Ureter (tissue), 1 donor: ENCODE measurements around the gene POLR2B. TPM values are rescaled to one million over a fixed set of nuclear protein-coding genes. Genes with fewer than 3 reads are reported as not detected.
A peak's percentile ranks its signal among the peaks of the same experiment; 100 is the strongest.
"Not testable (repeated sequence)": the region's sequence is repeated elsewhere in the genome, so short reads cannot be mapped to it uniquely, and the experiment has no call there.

Experiments
- DNase-seq: peaks from one replicate; pipeline ENCODE4 v3.0.0-alpha.2; 2020; ENCODE audit warnings: low spot score
- total RNA-seq: library from RNA; stranded (reverse); gene quantifications from one replicate; pipeline ENCODE4 v1.2.4, GENCODE V29; 2023
- donor health status: DM: yes; HTN: yes; CAD: no.

POLR2B gene
- total RNA-seq, 1 donor from 2014 or later: 84.2 TPM

GRCh38 chr4:57053508-57053907 is 74.8 kb downstream of the POLR2B start:
- DNase-seq: no peak

GRCh38 chr4:57055886-57056285 is 77.2 kb downstream of the POLR2B start:
- DNase-seq: no peak

GRCh38 chr4:57059890-57060716 is 81.4 kb downstream of the POLR2B start:
- DNase-seq: no peak

- not testable (repeated sequence) for DNase-seq
Measured at GRCh38 chr4:57060717-57061067, 82.0 kb downstream of the POLR2B start.

- DNase-seq: no peak
Measured at GRCh38 chr4:57061395-57061794, 82.7 kb downstream of the POLR2B start.

GRCh38 chr4:57063518-57063917 is 84.8 kb downstream of the POLR2B start:
- no peak for DNase-seq

- no peak for DNase-seq
Measured at GRCh38 chr4:57064120-57064519, 85.4 kb downstream of the POLR2B start.

- DNase-seq: peak; percentile 74
Measured at GRCh38 chr4:57064811-57065711, 86.4 kb downstream of the POLR2B start.

GRCh38 chr4:57065730-57066482 is 87.2 kb downstream of the POLR2B start:
- DNase-seq: no peak

GRCh38 chr4:57068237-57068981 is 89.7 kb downstream of the POLR2B start:
- no peak for DNase-seq

- no peak for DNase-seq
Measured at GRCh38 chr4:57070461-57070860, 91.8 kb downstream of the POLR2B start.

GRCh38 chr4:57071326-57071725 is 92.6 kb downstream of the POLR2B start:
- DNase-seq: no peak

GRCh38 chr4:57073559-57073958 is 94.9 kb downstream of the POLR2B start:
- no peak for DNase-seq

- no peak for DNase-seq
Measured at GRCh38 chr4:57074744-57075143, 96.0 kb downstream of the POLR2B start.

GRCh38 chr4:57075367-57075766 is 96.7 kb downstream of the POLR2B start:
- DNase-seq: no peak

- no peak for DNase-seq
Measured at GRCh38 chr4:57076646-57077045, 98.0 kb downstream of the POLR2B start.

GRCh38 chr4:57077550-57078343 is 99.1 kb downstream of the POLR2B start:
- no peak for DNase-seq

- no peak for DNase-seq
Measured at GRCh38 chr4:57078685-57079521, 100.2 kb downstream of the POLR2B start.
